Endothelial cell of umbilical vein (primary cell): ENCODE data around the gene CBLIF. TPM values are rescaled to one million over a fixed set of nuclear protein-coding genes. Genes with fewer than 3 reads are reported as not detected.

Source experiments
- BruUV-seq: library from RNA; stranded (reverse); fragments of 400-500 nt; replicated peaks from 2 replicates; lab custom pipeline; 2021; lab: Mats Ljungman, UMichigan
- CTCF ChIA-PET: fragments of 300-600, 350-600 bp; sonication (Branson Sonifier 250); formaldehyde crosslinking; loops from one replicate; lab custom pipeline; 2021; ENCODE audit warnings: antibody characterized with exemption, inconsistent platforms; lab: Charles Lee
- POLR2A ChIA-PET: fragments of 300-600, 350-600 bp; sonication (Branson Sonifier 250); formaldehyde crosslinking; loops from one replicate; lab custom pipeline; 2021; ENCODE audit warnings: antibody characterized with exemption, inconsistent platforms; lab: Charles Lee
- DNase-seq: peaks from one replicate; pipeline ENCODE4 v3.0.0-alpha.2; 2011; ENCODE audit warnings: low read depth, low spot score
- FAIRE-seq: peaks from 2 replicates; lab custom pipeline; 2011; peaks lifted over from hg19 to GRCh38; lab: Jason Lieb, UNC
- H2AFZ ChIP-seq: 2 replicates; pipeline ENCODE4 v1.6.0; 2012; ENCODE audit warnings: low read depth, low read length, control low read depth, inconsistent platforms
- H3K27ac ChIP-seq: 2 replicates; pipeline ENCODE4 v1.5.1; 2011; ENCODE audit warnings: low read depth, mild to moderate bottlenecking, control low read depth, low read length, moderate library complexity; ENCODE audit not compliant: insufficient read depth
- H3K27me3 ChIP-seq, 2 experiments: 2 replicates each; pipeline versions ENCODE4 v1.6.0 to v1.6.1; 2011; ENCODE audit warnings: low read length in 2 of 2, mixed read lengths in 1 of 2; ENCODE audit not compliant: control insufficient read depth in 2 of 2, insufficient read depth in 2 of 2
- H3K36me3 ChIP-seq, 2 experiments: 2 replicates in 1 of 2; 3 replicates in 1 of 2; pipeline ENCODE4 v1.5.1; 2011; ENCODE audit warnings: low read length in 2 of 2, mild to moderate bottlenecking in 1 of 2, moderate library complexity in 1 of 2; ENCODE audit not compliant: control insufficient read depth in 2 of 2, insufficient read depth in 2 of 2; ENCODE audit errors: extremely low read depth in 1 of 2
- H3K4me1 ChIP-seq: 3 replicates; pipeline ENCODE4 v1.5.1; 2011; ENCODE audit warnings: mild to moderate bottlenecking, low read length; ENCODE audit not compliant: control insufficient read depth, insufficient read depth; ENCODE audit errors: extremely low read depth
- H3K4me2 ChIP-seq: 2 replicates; pipeline ENCODE4 v1.6.1; 2011; ENCODE audit warnings: low read length, control low read depth, mixed read lengths; ENCODE audit not compliant: insufficient read depth
- H3K4me3 ChIP-seq, 3 experiments: fragments of 200-600 bp in 1 of 3; sonication (generic), shearing (Covaris generic) in 1 of 3; replicated peaks in 1 of 3; 2 replicates each; pipeline ENCODE4 v1.5.1; 2011 to 2016; ENCODE audit warnings: control low read depth in 3 of 3, low read length in 3 of 3, mild to moderate bottlenecking in 2 of 3, inconsistent platforms in 1 of 3, low read depth in 1 of 3, moderate library complexity in 1 of 3; ENCODE audit not compliant: insufficient read depth in 1 of 3
- H3K79me2 ChIP-seq: 2 replicates; pipeline ENCODE4 v1.6.0; 2012; ENCODE audit warnings: low read length, inconsistent platforms; ENCODE audit not compliant: control insufficient read depth, insufficient read depth
- H3K9ac ChIP-seq: replicated peaks from 2 replicates; pipeline ENCODE3; 2011; ENCODE audit warnings: low read length, control low read depth; ENCODE audit not compliant: insufficient read depth; ENCODE audit errors: extremely low read depth
- H3K9me1 ChIP-seq: replicated peaks from 3 replicates; pipeline ENCODE4 v1.6.0; 2011; ENCODE audit warnings: mild to moderate bottlenecking, low read length; ENCODE audit not compliant: control insufficient read depth, insufficient read depth; ENCODE audit errors: extremely low read depth
- H3K9me3 ChIP-seq: replicated peaks from 2 replicates; pipeline ENCODE4 v1.5.1; 2012; ENCODE audit warnings: low read length, inconsistent platforms; ENCODE audit not compliant: control insufficient read depth, insufficient read depth
- H4K20me1 ChIP-seq: replicated peaks from 2 replicates; pipeline ENCODE3; 2011; ENCODE audit warnings: mild to moderate bottlenecking, low read length; ENCODE audit not compliant: control insufficient read depth, insufficient read depth; ENCODE audit errors: extremely low read depth
- CTCF ChIP-seq, 2 donors: IDR thresholded peaks; 1 replicate in 1 of 2; 2 replicates in 1 of 2; pipeline ENCODE4 v1.5.1; 2011; ENCODE audit warnings: low read length in 2 of 2, mild to moderate bottlenecking in 2 of 2, moderate library complexity in 2 of 2, control low read depth in 1 of 2, inconsistent platforms in 1 of 2, low read depth in 1 of 2; ENCODE audit not compliant: insufficient read depth in 1 of 2; ENCODE audit errors: extremely low read depth in 1 of 2
- EZH2 ChIP-seq: IDR thresholded peaks from 2 replicates; pipeline ENCODE4 v1.6.1; 2012; ENCODE audit warnings: borderline replicate concordance, low read depth, mild to moderate bottlenecking, moderate library complexity, low read length, inconsistent platforms; ENCODE audit not compliant: severe bottlenecking
- FOS ChIP-seq: IDR thresholded peaks from 2 replicates; pipeline ENCODE4 v1.6.1; 2011; ENCODE audit warnings: mild to moderate bottlenecking, low read length, moderate library complexity, borderline replicate concordance; ENCODE audit not compliant: insufficient read depth
- JUN ChIP-seq: IDR thresholded peaks from 2 replicates; pipeline ENCODE4 v1.6.1; 2011; ENCODE audit warnings: borderline replicate concordance, low read depth; ENCODE audit not compliant: insufficient read length, insufficient read depth
- MYC ChIP-seq: IDR thresholded peaks from one replicate; pipeline ENCODE4 v1.6.1; 2011; ENCODE audit warnings: mild to moderate bottlenecking, low read depth, low read length
- POLR2A ChIP-seq: IDR thresholded peaks from 2 replicates; pipeline ENCODE4 v1.6.1; 2012; ENCODE audit warnings: low read depth, mild to moderate bottlenecking, control low read depth, low read length
- POLR2AphosphoS5 ChIP-seq: IDR thresholded peaks from 2 replicates; pipeline ENCODE4 v1.6.1; 2012; ENCODE audit warnings: low read depth, mild to moderate bottlenecking, control low read depth, low read length, moderate library complexity; ENCODE audit not compliant: insufficient read depth
- dilution Hi-C: fragments of 300-500 bp; cut with MboI; formaldehyde crosslinking; loops from one replicate; pipeline ENCODE4 v1.15.0; 2019; ENCODE audit warnings: low sequenced_read_pairs; ENCODE audit not compliant: extremely low pct_ligation_motif_present
- intact Hi-C: fragments of 100-400 bp; cut with micrococcal nuclease; formaldehyde crosslinking; loops from one replicate; pipeline ENCODE4 v1.10.0; 2022
- polyA plus RNA-seq, 4 experiments: library from polyadenylated mRNA; depleted of rRNA in 3 of 4; stranded (reverse) in 3 of 4; unstranded in 1 of 4; fragments of >200 nt; gene quantifications; 2 replicates each; pipeline versions ENCODE4 v1.2.1 to v1.2.3, GENCODE V29; 2011 to 2012; ENCODE audit warnings: missing spikeins in 1 of 4
- total RNA-seq: library from RNA; stranded (reverse); gene quantifications from 2 replicates; pipeline ENCODE4 v1.2.3, GENCODE V29; 2021

CBLIF gene
- total and polyA plus RNA-seq, 2 donors (not counting 3 experiments of a cell fraction or from before 2014, with no cell fraction given) = not detected

GRCh38 chr11:59846556-59846955 lies 1.3 kb upstream of the CBLIF start:
- Histone ChIP-seq H3K9me3 (no peaks in the 10 kb centered on the region), H3K36me3 (no peaks in the 10 kb centered on the region), H3K9ac (no peak overlapping the region), H3K27me3 (peaks cover 0 to 2% of the 10 kb centered on the region in 2 experiments), H3K79me2 (no peaks in the 10 kb centered on the region), H2AFZ (no peak overlapping the region), H4K20me1 (no peaks in the 10 kb centered on the region), H3K9me1 (no peaks in the 10 kb centered on the region), H3K4me1 (no peaks in the 10 kb centered on the region), H3K4me2 (no peak overlapping the region), H3K4me3 (no peak overlapping the region), H3K27ac (no peak overlapping the region)
- FAIRE-seq (no peak), DNase-seq (no peak)
- dilution Hi-C loops = no loop called here
- TF ChIP-seq MYC (no peak), POLR2A (no peak), CTCF (IDR thresholded peaks at IDR 0.05; ENCODE audit: extremely low read depth in 1 of 2, insufficient read depth in 1 of 2, low read depth in 1 of 2, low read length in 2 of 2) (no peak)
- ChIA-PET POLR2A (no interaction called here), CTCF (interaction anchor here (1.4 kb wide), 1 partner anchor 72 kb away, joined by 7 read pairs; no protein-coding TSS in a partner anchor)
- BruUV-seq = no TSS peak
- intact Hi-C loops = no loop called here

DNA sequence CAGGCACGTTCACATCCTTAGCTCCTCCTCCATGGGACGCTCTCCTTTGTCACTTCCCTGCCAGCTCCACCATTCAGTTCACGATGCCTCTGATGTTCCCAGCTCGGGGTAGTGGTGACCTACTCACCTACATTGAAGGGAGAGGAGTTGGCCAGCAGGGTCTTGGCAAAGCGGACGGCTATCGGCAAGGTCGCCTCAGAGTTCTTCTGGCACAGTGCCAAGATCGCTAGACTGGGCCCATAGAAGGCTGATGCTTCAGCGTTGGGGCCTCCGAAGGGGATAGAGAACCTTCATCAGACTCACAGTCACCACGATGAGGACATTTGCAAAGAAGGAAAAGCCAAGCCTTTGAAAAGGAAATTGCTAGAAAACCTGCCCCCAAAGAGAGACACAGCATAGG lies 3.0 kb downstream of the CBLIF start:
- Histone ChIP-seq H3K9me1 (no peaks in the 10 kb centered on the region), H3K9ac (no peak overlapping the region), H3K4me2 (no peak overlapping the region), H3K4me3 (no peak overlapping the region), H3K79me2 (no peaks in the 10 kb centered on the region), H4K20me1 (no peaks in the 10 kb centered on the region), H3K36me3 (no peaks in the 10 kb centered on the region), H3K4me1 (no peaks in the 10 kb centered on the region), H3K27me3 (peaks cover 0 to 2% of the 10 kb centered on the region in 2 experiments), H2AFZ (no peak overlapping the region), H3K9me3 (no peaks in the 10 kb centered on the region), H3K27ac (no peak overlapping the region)
- no peak for DNase-seq
- CTCF ChIA-PET = interaction anchor here (1.8 kb wide), 1 partner anchor 77 kb away, joined by 7 read pairs; no protein-coding TSS in a partner anchor
- BruUV-seq = no TSS peak
- dilution Hi-C loops (no loop called here), intact Hi-C loops (no loop called here)
- TF ChIP-seq POLR2AphosphoS5 = no peak
- TF ChIP-seq POLR2A = no peak
- TF ChIP-seq CTCF (IDR thresholded peaks at IDR 0.05; ENCODE audit: extremely low read depth in 1 of 2, insufficient read depth in 1 of 2, low read depth in 1 of 2, low read length in 2 of 2) = no peak
- TF ChIP-seq MYC = no peak
- no peak for TF ChIP-seq JUN
- TF ChIP-seq EZH2 = no peak
- TF ChIP-seq FOS = no peak
- FAIRE-seq = no peak
- POLR2A ChIA-PET = no interaction called here
